GM18909 (cell line): Measurements from ENCODE around the gene PER1.

ENCODE experiments used
- ATAC-seq: cut with Tn5 transposase; IDR thresholded peaks from one replicate; pipeline ENCODE4 v1.9.1; 2021; ENCODE audit warnings: mild to moderate bottlenecking; ENCODE audit not compliant: unreplicated experiment, poor library complexity

Gene PER1

GRCh38 chr17:8153957-8154607 is 1.9 kb upstream of the PER1 start:
- ATAC-seq: no peak

- ATAC-seq: no peak
Measured at GRCh38 chr17:8153525-8153956, 1.3 kb upstream of the PER1 start.

GRCh38 chr17:8153031-8153451 is 837 bp upstream of the PER1 start:
- no peak for ATAC-seq

GRCh38 chr17:8151641-8152111 is 528 bp downstream of the PER1 start:
- no peak for ATAC-seq

GRCh38 chr17:8151120-8151640 is 1.0 kb downstream of the PER1 start:
- ATAC-seq: peak; percentile 41

GRCh38 chr17:8150194-8151119 is 1.7 kb downstream of the PER1 start:
- no peak for ATAC-seq

GRCh38 chr17:8149419-8150193 is 2.6 kb downstream of the PER1 start:
- ATAC-seq: no peak

- no peak for ATAC-seq
Measured at GRCh38 chr17:8148560-8148959, 3.6 kb downstream of the PER1 start.

- ATAC-seq: no peak
Measured at GRCh38 chr17:8147805-8148404, 4.3 kb downstream of the PER1 start.

GRCh38 chr17:8147141-8147804 is 4.9 kb downstream of the PER1 start:
- ATAC-seq: no peak

- no peak for ATAC-seq
Measured at GRCh38 chr17:8146381-8147140, 5.6 kb downstream of the PER1 start.

- no peak for ATAC-seq
Measured at GRCh38 chr17:8145811-8146210, 6.4 kb downstream of the PER1 start.

- ATAC-seq: no peak
Measured at GRCh38 chr17:8144401-8145231, 7.6 kb downstream of the PER1 start.

GRCh38 chr17:8143581-8144400 is 8.4 kb downstream of the PER1 start:
- no peak for ATAC-seq

- no peak for ATAC-seq
Measured at GRCh38 chr17:8142887-8143580, 9.2 kb downstream of the PER1 start.

GRCh38 chr17:8142158-8142886 is 9.9 kb downstream of the PER1 start:
- ATAC-seq: no peak
